ENCODE data around the gene LHX4. TPM values are rescaled to one million over a fixed set of nuclear protein-coding genes. Genes with fewer than 3 reads are reported as not detected.

Gene LHX4
- total and polyA plus RNA-seq, 9 of the 15 experiments (the other 6 are each of a cell fraction or from before 2014, with no cell fraction given) = 0.01 to 0.11 (median 0.07) TPM; not detected in 5

- ATAC-seq = no peak; the same call in 1 of the 3 replicates
- no TSS peak for BruUV-seq (replicated peaks)
- ChIA-PET POLR2A (interaction anchor here (0.5 kb wide), 1 partner anchor 39 kb away, joined by 3 read pairs; no protein-coding TSS in a partner anchor), CTCF (ENCODE audit: low intra/inter-chr PET ratio) (no interaction called here)
- Histone ChIP-seq H3K79me2 (ENCODE audit: control insufficient read depth, insufficient read depth, low read length) (no peaks in the 10 kb centered on the region), H3K9me1 (ENCODE audit: control insufficient read depth, insufficient read depth, low read length) (no peaks in the 10 kb centered on the region), H3K4me2 (ENCODE audit: insufficient read depth, low read length) (no peak overlapping the region), H3K4me1 (replicated peaks in 1 of 2; ENCODE audit: control insufficient read depth in 2 of 2, insufficient read depth in 2 of 2, low read length in 2 of 2) (peaks cover 0 to 8% of the 10 kb centered on the region in 2 experiments; a peak in 1 of 5 replicates), H3K9ac (ENCODE audit: insufficient read depth in 1 of 2, low read depth in 2 of 2, low read length in 2 of 2) (no peak overlapping the region), H3K9me3 (replicated peaks; ENCODE audit: control insufficient read depth, insufficient read depth, low read depth, low read length) (no peaks in the 10 kb centered on the region), H3K4me3 (no peak overlapping the region), H2AFZ (ENCODE audit: low read depth, low read length) (peak overlapping the region; percentile 30; the same call in 1 of the 2 replicates), H3K36me3 (ENCODE audit: control insufficient read depth, insufficient read depth, low read length) (no peaks in the 10 kb centered on the region), H3K27ac (ENCODE audit: extremely low read depth, low read depth, low read length) (no peak overlapping the region), H3K27me3 (ENCODE audit: control insufficient read depth in 2 of 2, insufficient read depth in 2 of 2, low read length in 2 of 2) (no peaks in the 10 kb centered on the region), H4K20me1 (replicated peaks; ENCODE audit: control insufficient read depth, insufficient read depth, low read length) (no peaks in the 10 kb centered on the region)
- in situ Hi-C loops (cut with MboI) = no loop called here
- 12% methylated on average over 4 of the region's 4 CpGs for WGBS (ENCODE audit: insufficient coverage, low coverage, missing lambda C conversion rate)
- intact Hi-C loops (cut with micrococcal nuclease) = no loop called here
- FAIRE-seq = no peak
- DNase-seq (ENCODE audit: extremely low read depth in 1 of 4, low spot score in 3 of 4) = no peak
- TF ChIP-seq HNRNPK (IDR thresholded peaks at IDR 0.05; ENCODE audit: low read depth, low read length, poor library complexity, severe bottlenecking) (no peak), ZNF695 (CRISPR knock-in tag; IDR thresholded peaks at IDR 0.05) (no peak), NRF1 (conservative IDR thresholded peaks at IDR 0.05 in 1 of 2, IDR thresholded peaks at IDR 0.05 in 1 of 2) (no peak), C11orf30 (IDR thresholded peaks at IDR 0.05; ENCODE audit: low read depth) (peak; percentile 27; the same call in 1 of the 2 replicates), HBP1 (CRISPR knock-in tag; IDR thresholded peaks at IDR 0.05) (no peak), KLF6 (CRISPR knock-in tag; IDR thresholded peaks at IDR 0.05; ENCODE audit: borderline replicate concordance) (no peak), POLR2G (IDR thresholded peaks at IDR 0.05; ENCODE audit: low read depth, low read length) (no peak), SPI1 (IDR thresholded peaks at IDR 0.05; ENCODE audit: borderline replicate concordance, low read depth, low read length) (peak; percentile 86), CHCHD3 (CRISPR knock-in tag; IDR thresholded peaks at IDR 0.05) (no peak), IRF2 (CRISPR knock-in tag; IDR thresholded peaks at IDR 0.05) (no peak), SIN3A (IDR thresholded peaks at IDR 0.05; ENCODE audit: borderline replicate concordance in 2 of 2, control insufficient read depth in 1 of 2, low read depth in 2 of 2, low read length in 2 of 2) (no peak)
These were observed 21.8 kb upstream of the LHX4 start for GRCh38 chr1:180208264-180208663.

All from K562 (cell line).